ENCODE measurements around the gene LSR.

DNA sequence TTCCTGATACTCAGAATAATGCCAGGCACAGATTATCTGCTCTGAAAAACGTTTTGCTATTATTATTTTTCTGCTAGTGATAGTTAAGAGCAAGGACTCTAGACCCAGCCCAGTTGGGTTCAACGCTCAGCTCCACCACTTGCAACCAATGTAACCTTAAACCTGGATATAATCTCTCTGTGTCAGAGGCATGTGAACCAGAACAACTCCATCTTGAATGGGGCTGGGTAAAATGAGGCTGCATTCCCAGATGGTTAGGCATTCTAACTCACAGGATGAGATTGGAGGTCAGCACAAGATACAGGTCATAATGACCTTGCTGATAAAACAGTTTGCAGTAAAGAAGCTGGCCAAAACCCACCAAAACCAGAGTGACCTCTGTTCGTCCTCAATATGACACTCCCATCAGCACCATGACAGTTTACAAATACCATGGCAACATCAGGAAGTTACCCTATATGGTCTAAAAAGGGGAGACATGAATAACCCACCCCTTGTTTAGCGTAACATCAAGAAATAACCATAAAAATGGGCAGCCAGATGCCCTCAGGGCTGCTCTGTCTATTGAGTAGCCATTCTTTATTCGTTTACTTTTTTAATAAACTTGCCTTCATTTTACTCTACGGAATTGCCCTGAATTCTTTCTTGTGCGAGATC, 33.9 kb upstream of the LSR start:
- TF ChIP-seq, protein P1, sequence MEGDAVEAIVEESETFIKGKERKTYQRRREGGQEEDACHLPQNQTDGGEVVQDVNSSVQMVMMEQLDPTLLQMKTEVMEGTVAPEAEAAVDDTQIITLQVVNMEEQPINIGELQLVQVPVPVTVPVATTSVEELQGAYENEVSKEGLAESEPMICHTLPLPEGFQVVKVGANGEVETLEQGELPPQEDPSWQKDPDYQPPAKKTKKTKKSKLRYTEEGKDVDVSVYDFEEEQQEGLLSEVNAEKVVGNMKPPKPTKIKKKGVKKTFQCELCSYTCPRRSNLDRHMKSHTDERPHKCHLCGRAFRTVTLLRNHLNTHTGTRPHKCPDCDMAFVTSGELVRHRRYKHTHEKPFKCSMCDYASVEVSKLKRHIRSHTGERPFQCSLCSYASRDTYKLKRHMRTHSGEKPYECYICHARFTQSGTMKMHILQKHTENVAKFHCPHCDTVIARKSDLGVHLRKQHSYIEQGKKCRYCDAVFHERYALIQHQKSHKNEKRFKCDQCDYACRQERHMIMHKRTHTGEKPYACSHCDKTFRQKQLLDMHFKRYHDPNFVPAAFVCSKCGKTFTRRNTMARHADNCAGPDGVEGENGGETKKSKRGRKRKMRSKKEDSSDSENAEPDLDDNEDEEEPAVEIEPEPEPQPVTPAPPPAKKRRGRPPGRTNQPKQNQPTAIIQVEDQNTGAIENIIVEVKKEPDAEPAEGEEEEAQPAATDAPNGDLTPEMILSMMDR (IDR thresholded peaks at IDR 0.05) = no peak
- no peak for TF ChIP-seq POLR2A (IDR thresholded peaks at IDR 0.05)
